ENCODE results near the gene VN1R5. TPM values are rescaled to one million over a fixed set of nuclear protein-coding genes. Genes with fewer than 3 reads are reported as not detected.

The VN1R5 gene
- total RNA-seq, 1 experiment from 2014 or later, result not detected

DNA sequence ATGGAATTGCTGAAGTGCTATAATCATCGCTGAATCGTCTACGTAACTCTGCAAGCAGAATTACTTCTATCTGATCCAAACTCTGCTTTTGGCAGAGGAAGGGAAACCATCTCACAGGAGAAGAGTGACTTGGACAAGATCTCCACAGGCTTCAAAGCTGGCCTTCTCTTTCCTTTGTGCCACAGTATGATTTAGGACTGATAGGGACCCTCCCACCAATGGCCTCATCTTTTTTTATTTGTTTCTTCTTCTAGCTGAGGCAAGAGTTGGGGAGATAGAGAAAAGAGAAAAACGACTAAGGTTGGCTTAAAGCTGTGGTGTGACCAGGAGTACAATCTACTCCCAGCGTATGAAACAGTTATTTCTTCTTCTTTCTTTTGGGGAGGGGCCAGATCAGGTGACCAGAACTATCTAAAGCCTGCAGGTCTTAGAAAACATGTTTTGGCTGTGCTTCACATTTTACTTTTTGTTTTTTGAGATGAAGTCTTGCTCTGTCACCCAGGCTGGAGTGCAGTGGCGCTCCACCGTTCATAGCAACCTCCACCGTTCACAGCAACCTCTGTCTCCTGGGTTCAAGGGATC lies 40.8 kb downstream of the VN1R5 start:
- no TSS peak for BruUV-seq (replicated peaks)
- POLR2A ChIA-PET, result no interaction called here
- intact Hi-C loops (cut with micrococcal nuclease), result no loop called here
- Histone ChIP-seq H4K20me1 (ENCODE audit: insufficient read depth) (no peaks in the 10 kb centered on the region), H3K27ac (ENCODE audit: low read depth, low read length) (no peak overlapping the region), H3K79me2 (ENCODE audit: insufficient read depth, low read length) (no peaks in the 10 kb centered on the region), H3K4me2 (ENCODE audit: low read length) (no peak overlapping the region), H3K27me3 (ENCODE audit: insufficient read depth, low read length) (no peaks in the 10 kb centered on the region), H3K36me3 (ENCODE audit: control insufficient read depth in 1 of 2, insufficient read depth in 2 of 2, low read length in 2 of 2) (peaks cover 1 to 3% of the 10 kb centered on the region in 2 experiments; a peak in 2 of 4 replicates), H3K9ac (ENCODE audit: low read length) (no peak overlapping the region), H3K9me3 (ENCODE audit: control insufficient read depth in 1 of 2, insufficient read depth in 1 of 2, low read depth in 1 of 2, low read length in 2 of 2) (no peaks in the 10 kb centered on the region), H2AFZ (ENCODE audit: low read depth, low read length, poor library complexity, severe bottlenecking) (no peak overlapping the region), H3K4me1 (ENCODE audit: control insufficient read depth in 1 of 2, insufficient read depth in 2 of 2, low read length in 2 of 2) (no peaks in the 10 kb centered on the region), H3K9me2 (ENCODE audit: insufficient read depth) (no peaks in the 10 kb centered on the region), H3K4me3 (replicated peaks in 1 of 2; ENCODE audit: low read depth in 1 of 2, low read length in 2 of 2) (no peak overlapping the region)
- no peak for ATAC-seq
- CTCF ChIA-PET, result no interaction called here
- TF ChIP-seq, protein P1, sequence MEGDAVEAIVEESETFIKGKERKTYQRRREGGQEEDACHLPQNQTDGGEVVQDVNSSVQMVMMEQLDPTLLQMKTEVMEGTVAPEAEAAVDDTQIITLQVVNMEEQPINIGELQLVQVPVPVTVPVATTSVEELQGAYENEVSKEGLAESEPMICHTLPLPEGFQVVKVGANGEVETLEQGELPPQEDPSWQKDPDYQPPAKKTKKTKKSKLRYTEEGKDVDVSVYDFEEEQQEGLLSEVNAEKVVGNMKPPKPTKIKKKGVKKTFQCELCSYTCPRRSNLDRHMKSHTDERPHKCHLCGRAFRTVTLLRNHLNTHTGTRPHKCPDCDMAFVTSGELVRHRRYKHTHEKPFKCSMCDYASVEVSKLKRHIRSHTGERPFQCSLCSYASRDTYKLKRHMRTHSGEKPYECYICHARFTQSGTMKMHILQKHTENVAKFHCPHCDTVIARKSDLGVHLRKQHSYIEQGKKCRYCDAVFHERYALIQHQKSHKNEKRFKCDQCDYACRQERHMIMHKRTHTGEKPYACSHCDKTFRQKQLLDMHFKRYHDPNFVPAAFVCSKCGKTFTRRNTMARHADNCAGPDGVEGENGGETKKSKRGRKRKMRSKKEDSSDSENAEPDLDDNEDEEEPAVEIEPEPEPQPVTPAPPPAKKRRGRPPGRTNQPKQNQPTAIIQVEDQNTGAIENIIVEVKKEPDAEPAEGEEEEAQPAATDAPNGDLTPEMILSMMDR (IDR thresholded peaks at IDR 0.05 in 2 of 3, conservative IDR thresholded peaks at IDR 0.05 in 1 of 3; ENCODE audit: borderline replicate concordance in 1 of 3, insufficient read depth in 1 of 3, low read depth in 2 of 3, low read length in 2 of 3), result no peak
- no peak for TF ChIP-seq FOSL1 (IDR thresholded peaks at IDR 0.05; ENCODE audit: low read depth)
- TF ChIP-seq RAD21 (IDR thresholded peaks at IDR 0.05; ENCODE audit: low read depth), result no peak
- TF ChIP-seq, protein P2, sequence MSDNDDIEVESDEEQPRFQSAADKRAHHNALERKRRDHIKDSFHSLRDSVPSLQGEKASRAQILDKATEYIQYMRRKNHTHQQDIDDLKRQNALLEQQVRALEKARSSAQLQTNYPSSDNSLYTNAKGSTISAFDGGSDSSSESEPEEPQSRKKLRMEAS (IDR thresholded peaks at IDR 0.05), result no peak
- TF ChIP-seq CEBPB (IDR thresholded peaks at IDR 0.05; ENCODE audit: low read depth), result no peak
- no peak for TF ChIP-seq YY1 (IDR thresholded peaks at IDR 0.05; ENCODE audit: extremely low read depth, insufficient replicate concordance, low read depth, low read length)
- TF ChIP-seq, protein P3, sequence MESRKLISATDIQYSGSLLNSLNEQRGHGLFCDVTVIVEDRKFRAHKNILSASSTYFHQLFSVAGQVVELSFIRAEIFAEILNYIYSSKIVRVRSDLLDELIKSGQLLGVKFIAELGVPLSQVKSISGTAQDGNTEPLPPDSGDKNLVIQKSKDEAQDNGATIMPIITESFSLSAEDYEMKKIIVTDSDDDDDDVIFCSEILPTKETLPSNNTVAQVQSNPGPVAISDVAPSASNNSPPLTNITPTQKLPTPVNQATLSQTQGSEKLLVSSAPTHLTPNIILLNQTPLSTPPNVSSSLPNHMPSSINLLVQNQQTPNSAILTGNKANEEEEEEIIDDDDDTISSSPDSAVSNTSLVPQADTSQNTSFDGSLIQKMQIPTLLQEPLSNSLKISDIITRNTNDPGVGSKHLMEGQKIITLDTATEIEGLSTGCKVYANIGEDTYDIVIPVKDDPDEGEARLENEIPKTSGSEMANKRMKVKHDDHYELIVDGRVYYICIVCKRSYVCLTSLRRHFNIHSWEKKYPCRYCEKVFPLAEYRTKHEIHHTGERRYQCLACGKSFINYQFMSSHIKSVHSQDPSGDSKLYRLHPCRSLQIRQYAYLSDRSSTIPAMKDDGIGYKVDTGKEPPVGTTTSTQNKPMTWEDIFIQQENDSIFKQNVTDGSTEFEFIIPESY (IDR thresholded peaks at IDR 0.05; ENCODE audit: extremely low read depth, insufficient replicate concordance, low read length), result no peak
- no peak for TF ChIP-seq ELF1 (IDR thresholded peaks at IDR 0.05; ENCODE audit: borderline replicate concordance, low read depth)
- no peak for TF ChIP-seq POLR2AphosphoS5 (IDR thresholded peaks at IDR 0.05; ENCODE audit: low read depth, low read length)
- no peak for TF ChIP-seq TCF7L2 (IDR thresholded peaks at IDR 0.05; ENCODE audit: borderline replicate concordance, extremely low read depth, insufficient read depth, insufficient read length)
- TF ChIP-seq ZFX (IDR thresholded peaks at IDR 0.05), result no peak
- no peak for TF ChIP-seq EGR1 (IDR thresholded peaks at IDR 0.05; ENCODE audit: low read depth)
- DNase-seq (ENCODE audit: low read depth, low spot score), result no peak
- RAD21 ChIA-PET (ENCODE audit: low non-redundant PET in 1 of 2, low total read pairs in 2 of 2, uncharacterized antibody in 2 of 2, unreplicated experiment in 2 of 2), result no interaction called here
